ENCODE results near the gene FBXW9. TPM values are rescaled to one million over a fixed set of nuclear protein-coding genes. Genes with fewer than 3 reads are reported as not detected.
"Not testable (repeated sequence)": the region's sequence is repeated elsewhere in the genome, so short reads cannot be mapped to it uniquely, and the experiment has no call there.

FBXW9 gene
- total RNA-seq, 2 experiments from 2014 or later: 11.0 to 11.5 TPM

GRCh38 chr19:12727745-12728433, 31.5 kb upstream of the FBXW9 start:
- Histone ChIP-seq H3K79me2 (ENCODE audit: insufficient read depth, low read depth, low read length) (peaks cover 49% of the 10 kb centered on the region), H3K27ac (ENCODE audit: low read depth, low read length, poor library complexity, severe bottlenecking) (no peak overlapping the region)

GRCh38 chr19:12726988-12727316, 30.5 kb upstream of the FBXW9 start:
- no peak for TF ChIP-seq CTCF (conservative IDR thresholded peaks at IDR 0.05; ENCODE audit: low read length)
- TF ChIP-seq EZH2phosphoT487 (IDR thresholded peaks at IDR 0.05; ENCODE audit: borderline replicate concordance, low read depth, low read length): no peak
- ChIA-PET CTCF (ENCODE audit: unreplicated experiment) (no interaction called here), POLR2A (no interaction called here)
- no peaks in the 10 kb centered on the region for H4K20me1 ChIP-seq (ENCODE audit: insufficient read depth, low read length)
- peaks cover 49% of the 10 kb centered on the region for H3K79me2 ChIP-seq (ENCODE audit: insufficient read depth, low read depth, low read length)
- no peaks in the 10 kb centered on the region for H3K9me3 ChIP-seq (ENCODE audit: low read length)
- H3K4me1 ChIP-seq (ENCODE audit: insufficient read depth, low read length, poor library complexity, severe bottlenecking): peaks cover 32% of the 10 kb centered on the region
- peak overlapping the region; percentile 63 for H3K27ac ChIP-seq (ENCODE audit: low read depth, low read length, poor library complexity, severe bottlenecking)
- H3K36me3 ChIP-seq (ENCODE audit: insufficient read depth, low read length): peaks cover 57% of the 10 kb centered on the region
- DNase-seq (ENCODE audit: low spot score): peak; percentile 39
- no peak overlapping the region for H2AFZ ChIP-seq (ENCODE audit: low read length)
- intact Hi-C loops (cut with micrococcal nuclease; ENCODE audit: unreplicated experiment): no loop called here
- no peaks in the 10 kb centered on the region for H3K9me2 ChIP-seq (ENCODE audit: insufficient read depth, low read length)
- no peak overlapping the region for H3K4me3 ChIP-seq (ENCODE audit: low read depth, low read length, poor library complexity, severe bottlenecking)
- no TSS peak for BruUV-seq (replicated peaks)
- peak overlapping the region; percentile 32; the same call in 1 of the 2 replicates for H3K4me2 ChIP-seq (ENCODE audit: low read length)

More at GRCh38 chr19:12727745-12728433, 31.5 kb upstream of the FBXW9 start:
- Histone ChIP-seq H3K36me3 (ENCODE audit: insufficient read depth, low read length) (peaks cover 61% of the 10 kb centered on the region), H4K20me1 (ENCODE audit: insufficient read depth, low read length) (peaks cover 5% of the 10 kb centered on the region), H3K4me1 (ENCODE audit: insufficient read depth, low read length, poor library complexity, severe bottlenecking) (peaks cover 41% of the 10 kb centered on the region), H3K9me2 (ENCODE audit: insufficient read depth, low read length) (no peaks in the 10 kb centered on the region), H3K4me2 (ENCODE audit: low read length) (no peak overlapping the region), H2AFZ (ENCODE audit: low read length) (no peak overlapping the region), H3K9me3 (ENCODE audit: low read length) (no peaks in the 10 kb centered on the region), H3K4me3 (ENCODE audit: low read depth, low read length, poor library complexity, severe bottlenecking) (no peak overlapping the region)
- intact Hi-C loops (cut with micrococcal nuclease; ENCODE audit: unreplicated experiment): no loop called here
- no TSS peak for BruUV-seq (replicated peaks)
- ChIA-PET CTCF (ENCODE audit: unreplicated experiment) (no interaction called here), POLR2A (no interaction called here)
- no peak for DNase-seq (ENCODE audit: low spot score)
- TF ChIP-seq CTCF (conservative IDR thresholded peaks at IDR 0.05; ENCODE audit: low read length) (no peak), EZH2phosphoT487 (IDR thresholded peaks at IDR 0.05; ENCODE audit: borderline replicate concordance, low read depth, low read length) (no peak)

- DNase-seq (ENCODE audit: low spot score); H3K4me3 ChIP-seq (ENCODE audit: low read depth, low read length, poor library complexity, severe bottlenecking); H3K4me2 ChIP-seq (ENCODE audit: low read length); H4K20me1 ChIP-seq (ENCODE audit: insufficient read depth, low read length); H3K9me3 ChIP-seq (ENCODE audit: low read length); intact Hi-C loops (cut with micrococcal nuclease; ENCODE audit: unreplicated experiment); BruUV-seq (replicated peaks); POLR2A ChIA-PET; H3K9me2 ChIP-seq (ENCODE audit: insufficient read depth, low read length); H3K27ac ChIP-seq (ENCODE audit: low read depth, low read length, poor library complexity, severe bottlenecking); H2AFZ ChIP-seq (ENCODE audit: low read length): not testable (repeated sequence)
- H3K36me3 ChIP-seq (ENCODE audit: insufficient read depth, low read length): peaks cover 55% of the 10 kb centered on the region
- CTCF ChIA-PET (ENCODE audit: unreplicated experiment): interaction anchor here (0.7 kb wide), 1 partner anchor 21 kb away, joined by 4 read pairs; no protein-coding TSS in a partner anchor
- H3K79me2 ChIP-seq (ENCODE audit: insufficient read depth, low read depth, low read length): peaks cover 49% of the 10 kb centered on the region
- H3K4me1 ChIP-seq (ENCODE audit: insufficient read depth, low read length, poor library complexity, severe bottlenecking): peaks cover 35% of the 10 kb centered on the region
These were observed 29.2 kb upstream of the FBXW9 start for GRCh38 chr19:12725612-12726011.

All from OCI-LY7 (cell line).